ENCODE data around the gene BIN1. TPM values are rescaled to one million over a fixed set of nuclear protein-coding genes. Genes with fewer than 3 reads are reported as not detected.
"Not testable (repeated sequence)": the region's sequence is repeated elsewhere in the genome, so short reads cannot be mapped to it uniquely, and the experiment has no call there.

The BIN1 gene
- polyA plus RNA-seq, 1 experiment = 37.6 TPM

- Histone ChIP-seq H3K27me3 (ENCODE audit: control insufficient read depth, insufficient read depth, low read length) (no peaks in the 10 kb centered on the region), H3K36me3 (ENCODE audit: control insufficient read depth, insufficient read depth, low read length) (no peaks in the 10 kb centered on the region), H3K4me3 (ENCODE audit: low read depth, low read length) (no peak overlapping the region)
- no peak for DNase-seq (ENCODE audit: low read depth)
- ChIA-PET CTCF (interaction anchor here (0.7 to 1.1 kb wide), 2 partner anchors 10 kb away, joined by 3 to 4 read pairs; no protein-coding TSS in a partner anchor), POLR2A (interaction anchor here (0.6 kb wide), 1 partner anchor 373 kb away, joined by 19 read pairs; no protein-coding TSS in a partner anchor)
- no peak for TF ChIP-seq CTCF (IDR thresholded peaks at IDR 0.05; ENCODE audit: insufficient read depth, low read depth, low read length)
These were observed 77.5 kb downstream of the BIN1 start for GRCh38 chr2:127029350-127030051.

- H3K36me3 ChIP-seq (ENCODE audit: control insufficient read depth, insufficient read depth, low read length); DNase-seq (ENCODE audit: low read depth); POLR2A ChIA-PET; H3K27me3 ChIP-seq (ENCODE audit: control insufficient read depth, insufficient read depth, low read length); H3K4me3 ChIP-seq (ENCODE audit: low read depth, low read length): not testable (repeated sequence)
- CTCF ChIA-PET = interaction anchor here (0.7 kb wide), 1 partner anchor 10 kb away, joined by 4 read pairs; no protein-coding TSS in a partner anchor
These were observed 78.2 kb downstream of the BIN1 start for GRCh38 chr2:127028745-127029144.

GRCh38 chr2:127027715-127028114 is 79.2 kb downstream of the BIN1 start:
- no peak for TF ChIP-seq CTCF (IDR thresholded peaks at IDR 0.05; ENCODE audit: insufficient read depth, low read depth, low read length)
- DNase-seq (ENCODE audit: low read depth) = no peak
- no peaks in the 10 kb centered on the region for H3K27me3 ChIP-seq (ENCODE audit: control insufficient read depth, insufficient read depth, low read length)
- ChIA-PET CTCF (interaction anchor here (0.9 to 1.8 kb wide), 2 partner anchors 10 to 56 kb away, joined by 3 read pairs; no protein-coding TSS in a partner anchor), POLR2A (no interaction called here)
- H3K4me3 ChIP-seq (ENCODE audit: low read depth, low read length) = no peak overlapping the region
- H3K36me3 ChIP-seq (ENCODE audit: control insufficient read depth, insufficient read depth, low read length) = no peaks in the 10 kb centered on the region

- TF ChIP-seq CTCF (IDR thresholded peaks at IDR 0.05; ENCODE audit: insufficient read depth, low read depth, low read length) = peak; percentile 60
- DNase-seq (ENCODE audit: low read depth) = peak; percentile 44
- Histone ChIP-seq H3K36me3 (ENCODE audit: control insufficient read depth, insufficient read depth, low read length) (no peaks in the 10 kb centered on the region), H3K27me3 (ENCODE audit: control insufficient read depth, insufficient read depth, low read length) (no peaks in the 10 kb centered on the region), H3K4me3 (ENCODE audit: low read depth, low read length) (peak overlapping the region; percentile 47)
- ChIA-PET POLR2A (no interaction called here), CTCF (interaction anchor here (0.9 to 1.8 kb wide), 8 partner anchors 9 to 54 kb away, joined by 3 to 7 read pairs (median 5); no protein-coding TSS in a partner anchor)
These were observed 81.4 kb downstream of the BIN1 start for GRCh38 chr2:127025359-127026166.

- no peak for DNase-seq (ENCODE audit: low read depth)
- peak; percentile 56 for TF ChIP-seq CTCF (IDR thresholded peaks at IDR 0.05; ENCODE audit: insufficient read depth, low read depth, low read length)
- POLR2A ChIA-PET = no interaction called here
- Histone ChIP-seq H3K36me3 (ENCODE audit: control insufficient read depth, insufficient read depth, low read length) (no peaks in the 10 kb centered on the region), H3K4me3 (ENCODE audit: low read depth, low read length) (peak overlapping the region; percentile 47), H3K27me3 (ENCODE audit: control insufficient read depth, insufficient read depth, low read length) (no peaks in the 10 kb centered on the region)
- CTCF ChIA-PET = interaction anchor here (0.9 to 1.8 kb wide), 7 partner anchors 9 to 53 kb away, joined by 3 to 7 read pairs (median 5); no protein-coding TSS in a partner anchor
These were observed 82.1 kb downstream of the BIN1 start for GRCh38 chr2:127024769-127025358.
